Measurements from ENCODE around the gene MARS1.

MARS1 gene

GRCh38 chr12:57483466-57483865, 4.4 kb upstream of the MARS1 start:
- Histone ChIP-seq H3K4me1 (ENCODE audit: low read depth, poor library complexity, severe bottlenecking) (peaks cover 3% of the 10 kb centered on the region), H3K36me3 (ENCODE audit: insufficient read depth) (no peaks in the 10 kb centered on the region), H3K9ac (no peak overlapping the region), H2AFZ (ENCODE audit: low read depth) (no peak overlapping the region), H3K4me2 (no peak overlapping the region), H3K79me2 (ENCODE audit: insufficient read depth, low read depth) (peaks cover 6% of the 10 kb centered on the region), H3K4me3 (IDR thresholded peaks at IDR 0.05; ENCODE audit: insufficient read depth, low read depth, low read length) (no peak overlapping the region), H3K27me3 (ENCODE audit: insufficient read depth, low read depth) (peaks cover 22% of the 10 kb centered on the region), H3K27ac (no peak overlapping the region), H4K20me1 (ENCODE audit: insufficient read depth) (no peaks in the 10 kb centered on the region)
- TF ChIP-seq CTCF (conservative IDR thresholded peaks at IDR 0.05; ENCODE audit: low read depth, low read length), result no peak

- H3K27me3 ChIP-seq (ENCODE audit: insufficient read depth, low read depth), result peaks cover 14% of the 10 kb centered on the region
- H3K4me3 ChIP-seq (IDR thresholded peaks at IDR 0.05; ENCODE audit: insufficient read depth, low read depth, low read length), result no peak overlapping the region
- H3K4me2 ChIP-seq, result no peak overlapping the region
- TF ChIP-seq CTCF (conservative IDR thresholded peaks at IDR 0.05; ENCODE audit: low read depth, low read length), result no peak
- no peak overlapping the region for H3K27ac ChIP-seq
- no peak overlapping the region for H3K9ac ChIP-seq
- H3K4me1 ChIP-seq (ENCODE audit: low read depth, poor library complexity, severe bottlenecking), result peaks cover 22% of the 10 kb centered on the region
- no peaks in the 10 kb centered on the region for H4K20me1 ChIP-seq (ENCODE audit: insufficient read depth)
- peaks cover 17% of the 10 kb centered on the region; the same call in 1 of the 2 replicates for H3K36me3 ChIP-seq (ENCODE audit: insufficient read depth)
- no peak overlapping the region for H2AFZ ChIP-seq (ENCODE audit: low read depth)
- H3K79me2 ChIP-seq (ENCODE audit: insufficient read depth, low read depth), result peaks cover 26% of the 10 kb centered on the region
Observed at GRCh38 chr12:57485695-57486094, 2.2 kb upstream of the MARS1 start.

DNA sequence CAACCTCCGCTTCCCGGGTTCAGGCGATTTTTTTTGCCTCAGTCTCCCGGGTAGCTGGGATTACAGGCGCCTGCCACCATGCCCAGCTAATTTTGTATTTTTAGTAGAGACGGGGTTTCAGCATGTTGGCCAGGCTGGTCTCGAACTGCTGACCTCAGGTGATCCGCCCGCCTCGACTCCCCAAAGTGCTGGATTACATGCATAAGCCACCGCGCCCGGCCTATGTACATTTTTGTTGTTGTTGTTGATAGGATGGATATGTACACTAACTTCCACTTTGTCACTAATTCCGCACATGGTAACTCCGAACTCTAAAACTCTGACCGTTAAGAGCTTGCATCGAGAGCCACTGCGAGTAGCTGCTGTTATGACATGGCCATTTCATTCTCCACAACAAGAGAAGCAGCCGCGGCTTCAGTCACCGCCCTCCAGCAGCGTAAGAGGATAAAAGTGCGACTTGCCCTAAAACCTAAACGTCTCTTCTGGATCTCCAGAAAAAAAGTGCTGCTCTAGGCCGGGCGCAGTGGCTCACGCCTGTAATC, 742 bp upstream of the MARS1 start:
- H3K27me3 ChIP-seq (ENCODE audit: insufficient read depth, low read depth), result peaks cover under 1% of the 10 kb centered on the region; the same call in 1 of the 2 replicates
- H4K20me1 ChIP-seq (ENCODE audit: insufficient read depth), result no peaks in the 10 kb centered on the region
- TF ChIP-seq CTCF (conservative IDR thresholded peaks at IDR 0.05; ENCODE audit: low read depth, low read length), result no peak
- H3K4me2 ChIP-seq, result peak overlapping the region; percentile 21; the same call in 1 of the 2 replicates
- H3K36me3 ChIP-seq (ENCODE audit: insufficient read depth), result peaks cover 27% of the 10 kb centered on the region; the same call in 1 of the 2 replicates
- H2AFZ ChIP-seq (ENCODE audit: low read depth), result peak overlapping the region; percentile 48; the same call in 1 of the 2 replicates
- H3K4me1 ChIP-seq (ENCODE audit: low read depth, poor library complexity, severe bottlenecking), result peaks cover 27% of the 10 kb centered on the region
- no peak overlapping the region for H3K9ac ChIP-seq
- H3K27ac ChIP-seq, result no peak overlapping the region
- no peak overlapping the region for H3K4me3 ChIP-seq (IDR thresholded peaks at IDR 0.05; ENCODE audit: insufficient read depth, low read depth, low read length)
- H3K79me2 ChIP-seq (ENCODE audit: insufficient read depth, low read depth), result peaks cover 37% of the 10 kb centered on the region

GRCh38 chr12:57488402-57489156, 711 bp downstream of the MARS1 start:
- H3K79me2 ChIP-seq (ENCODE audit: insufficient read depth, low read depth), result peaks cover 37% of the 10 kb centered on the region
- H3K4me1 ChIP-seq (ENCODE audit: low read depth, poor library complexity, severe bottlenecking), result peaks cover 27% of the 10 kb centered on the region
- peak overlapping the region; percentile 64 for H3K9ac ChIP-seq
- peaks cover 27% of the 10 kb centered on the region; the same call in 1 of the 2 replicates for H3K36me3 ChIP-seq (ENCODE audit: insufficient read depth)
- peak overlapping the region; percentile 92 for H3K4me3 ChIP-seq (IDR thresholded peaks at IDR 0.05; ENCODE audit: insufficient read depth, low read depth, low read length)
- peak overlapping the region; percentile 41 for H3K27ac ChIP-seq
- H3K4me2 ChIP-seq, result peak overlapping the region; percentile 77
- peak overlapping the region; percentile 38; the same call in 1 of the 2 replicates for H2AFZ ChIP-seq (ENCODE audit: low read depth)
- H4K20me1 ChIP-seq (ENCODE audit: insufficient read depth), result no peaks in the 10 kb centered on the region
- no peaks in the 10 kb centered on the region for H3K27me3 ChIP-seq (ENCODE audit: insufficient read depth, low read depth)
- peak; percentile 14; the same call in 1 of the 2 replicates for TF ChIP-seq CTCF (conservative IDR thresholded peaks at IDR 0.05; ENCODE audit: low read depth, low read length)
